H9 (cell line): Measurements from ENCODE around the gene PEX7. TPM values are rescaled to one million over a fixed set of nuclear protein-coding genes. Genes with fewer than 3 reads are reported as not detected.
"Not testable (repeated sequence)": the region's sequence is repeated elsewhere in the genome, so short reads cannot be mapped to it uniquely, and the experiment has no call there.

Source experiments
- DNase-seq: peaks from one replicate; pipeline ENCODE4 v3.0.0-alpha.2; 2017
- H2AFZ ChIP-seq: one replicate; pipeline ENCODE4 v1.6.1; 2013; ENCODE audit warnings: mild to moderate bottlenecking, low read length, control low read depth, moderate library complexity
- H2AK5ac ChIP-seq: 2 replicates; pipeline ENCODE4 v1.6.1; 2013; ENCODE audit warnings: low read length, control low read depth, mixed read lengths; ENCODE audit not compliant: insufficient read length
- H2BK120ac ChIP-seq: one replicate; pipeline ENCODE4 v1.6.1; 2013; ENCODE audit warnings: low read depth, mild to moderate bottlenecking, low read length, control low read depth, inconsistent platforms; ENCODE audit not compliant: poor library complexity, severe bottlenecking
- H2BK12ac ChIP-seq: 2 replicates; pipeline ENCODE4 v1.6.1; 2013; ENCODE audit warnings: low read length, control low read depth, mixed read lengths, low read depth; ENCODE audit not compliant: insufficient read length
- H2BK15ac ChIP-seq: 2 replicates; pipeline ENCODE4 v1.6.1; 2013; ENCODE audit warnings: low read depth, low read length, control low read depth
- H2BK20ac ChIP-seq: one replicate; pipeline ENCODE4 v1.6.1; 2013; ENCODE audit warnings: low read depth, mild to moderate bottlenecking, low read length, control low read depth, inconsistent platforms; ENCODE audit not compliant: poor library complexity, severe bottlenecking
- H2BK5ac ChIP-seq: 2 replicates; pipeline ENCODE4 v1.6.1; 2013; ENCODE audit warnings: low read length, control low read depth, mixed read lengths; ENCODE audit not compliant: insufficient read length
- H3K14ac ChIP-seq: 2 replicates; pipeline ENCODE4 v1.6.1; 2013; ENCODE audit warnings: low read length, control low read depth; ENCODE audit not compliant: insufficient read depth
- H3K18ac ChIP-seq: 2 replicates; pipeline ENCODE4 v1.6.1; 2013; ENCODE audit warnings: low read depth, mild to moderate bottlenecking, mixed read lengths, low read length, control low read depth; ENCODE audit not compliant: insufficient read length
- H3K23ac ChIP-seq: 2 replicates; pipeline ENCODE4 v1.6.1; 2013; ENCODE audit warnings: low read length, control low read depth, mixed read lengths, low read depth; ENCODE audit not compliant: insufficient read length
- H3K23me2 ChIP-seq: 2 replicates; pipeline ENCODE4 v1.6.1; 2013; ENCODE audit warnings: low read depth, mild to moderate bottlenecking, mixed read lengths, low read length, control low read depth; ENCODE audit not compliant: insufficient read length, poor library complexity, severe bottlenecking
- H3K27ac ChIP-seq: 2 replicates; pipeline ENCODE4 v1.5.1; 2013; ENCODE audit warnings: low read length, control low read depth, mixed read lengths, low read depth; ENCODE audit not compliant: insufficient read length
- H3K27me3 ChIP-seq: 2 replicates; pipeline ENCODE4 v1.6.1; 2013; ENCODE audit warnings: low read length, control low read depth, inconsistent platforms; ENCODE audit not compliant: insufficient read depth
- H3K4ac ChIP-seq: 2 replicates; pipeline ENCODE4 v1.6.1; 2013; ENCODE audit warnings: low read depth, mild to moderate bottlenecking, control low read depth, inconsistent platforms, low read length, moderate library complexity
- H3K4me1 ChIP-seq: 2 replicates; pipeline ENCODE4 v1.6.1; 2013; ENCODE audit warnings: low read length, control low read depth, inconsistent platforms; ENCODE audit not compliant: insufficient read depth
- H3K4me2 ChIP-seq: 2 replicates; pipeline ENCODE4 v1.6.1; 2013; ENCODE audit warnings: low read length, control low read depth, mixed read lengths; ENCODE audit not compliant: insufficient read length, insufficient read depth
- H3K56ac ChIP-seq: 2 replicates; pipeline ENCODE4 v1.6.1; 2013; ENCODE audit warnings: low read depth, mild to moderate bottlenecking, mixed read lengths, low read length, control low read depth; ENCODE audit not compliant: insufficient read length
- H3K79me1 ChIP-seq: 2 replicates; pipeline ENCODE4 v1.6.1; 2013; ENCODE audit warnings: low read depth, mild to moderate bottlenecking, moderate library complexity, low read length, control low read depth, inconsistent platforms; ENCODE audit not compliant: insufficient read depth, poor library complexity, severe bottlenecking
- H3K79me2 ChIP-seq: 2 replicates; pipeline ENCODE4 v1.6.1; 2013; ENCODE audit warnings: low read length, control low read depth, inconsistent platforms; ENCODE audit not compliant: insufficient read depth
- H3K9ac ChIP-seq: 2 replicates; pipeline ENCODE4 v1.6.1; 2013; ENCODE audit warnings: low read length, control low read depth, mixed read lengths; ENCODE audit not compliant: insufficient read length; ENCODE audit errors: extremely low read depth
- H3K9me3 ChIP-seq: one replicate; pipeline ENCODE4 v1.6.1; 2013; ENCODE audit warnings: low read depth, low read length, inconsistent platforms; ENCODE audit not compliant: control insufficient read depth
- H3T11ph ChIP-seq: one replicate; pipeline ENCODE4 v1.6.1; 2013; ENCODE audit warnings: mild to moderate bottlenecking, low read length, control low read depth, inconsistent platforms
- H4K20me1 ChIP-seq: one replicate; pipeline ENCODE4 v1.6.1; 2013; ENCODE audit not compliant: control insufficient read depth, insufficient read length, insufficient read depth
- H4K5ac ChIP-seq: 2 replicates; pipeline ENCODE4 v1.6.1; 2013; ENCODE audit warnings: low read depth, mild to moderate bottlenecking, mixed read lengths, low read length, control low read depth; ENCODE audit not compliant: insufficient read length
- H4K8ac ChIP-seq: replicated peaks from 2 replicates; pipeline ENCODE4 v1.6.1; 2013; ENCODE audit warnings: low read length, control low read depth, mixed read lengths, low read depth; ENCODE audit not compliant: insufficient read length
- H4K91ac ChIP-seq: 2 replicates; pipeline ENCODE4 v1.6.1; 2013; ENCODE audit warnings: low read depth, mild to moderate bottlenecking, moderate library complexity, mixed read lengths, low read length, control low read depth; ENCODE audit not compliant: insufficient read length
- H3K27ac Mint-ChIP-seq, 3 experiments: 2 replicates in 2 of 3; 3 replicates in 1 of 3; pipeline ENCODE4 v1.8.0; 2020 to 2021; ENCODE audit warnings: mixed read lengths in 3 of 3, mild to moderate bottlenecking in 1 of 3, moderate library complexity in 1 of 3
- H3K27me3 Mint-ChIP-seq: 2 replicates; pipeline ENCODE4 v1.8.0; 2021; ENCODE audit warnings: low read depth, mild to moderate bottlenecking, moderate library complexity, mixed read lengths
- H3K36me3 Mint-ChIP-seq, 3 experiments: 2 replicates in 2 of 3; 3 replicates in 1 of 3; pipeline ENCODE4 v1.8.0; 2020 to 2021; ENCODE audit warnings: low read depth in 3 of 3, mixed read lengths in 3 of 3; ENCODE audit not compliant: insufficient read depth in 1 of 3
- H3K4me1 Mint-ChIP-seq, 2 experiments: 2 replicates each; pipeline ENCODE4 v1.8.0; 2020; ENCODE audit warnings: mixed read lengths in 2 of 2
- H3K4me3 Mint-ChIP-seq, 2 experiments: 2 replicates in 1 of 2; 3 replicates in 1 of 2; pipeline ENCODE4 v1.8.0; 2020 to 2021; ENCODE audit warnings: mild to moderate bottlenecking in 2 of 2, mixed read lengths in 2 of 2, moderate library complexity in 1 of 2
- H3K9me3 Mint-ChIP-seq, 2 experiments: 2 replicates in 1 of 2; 3 replicates in 1 of 2; pipeline ENCODE4 v1.8.0; 2020; ENCODE audit warnings: mild to moderate bottlenecking in 2 of 2, mixed read lengths in 2 of 2, moderate library complexity in 1 of 2
- WGBS: extraction: QIAGEN DNeasy Blood & Tissue Kit; methylation state at CpG from one replicate; pipeline ENCODE4 v1.1.7; 2013; ENCODE audit warnings: missing lambda C conversion rate, low lambda C conversion rate, mixed read lengths; ENCODE audit not compliant: insufficient read length; ENCODE audit errors: extremely low coverage; 5-methylcytosine and 5-hydroxymethylcytosine counted together
- total RNA-seq: library from RNA; stranded (reverse); gene quantifications from 2 replicates; pipeline ENCODE4 v1.2.1, GENCODE V29; 2021
- TF ChIP-seq, protein P1 (sequence below): fragments of 200-600 bp; sonication (generic); conservative IDR thresholded peaks from 3 replicates; pipeline ENCODE4 v1.8.0; 2021; ENCODE audit warnings: antibody characterized with exemption, mild to moderate bottlenecking

Gene PEX7
- total RNA-seq, 1 experiment from 2014 or later = 8.4 TPM

GRCh38 chr6:136901212-136901784, 78.9 kb downstream of the PEX7 start:
- Histone ChIP-seq H3K9ac (no peak overlapping the region), H3K4me2 (no peak overlapping the region), H2BK20ac (no peak overlapping the region), H3K4ac (no peak overlapping the region), H3T11ph (no peak overlapping the region), H2BK5ac (no peak overlapping the region), H3K9me3 (peaks cover 5% of the 10 kb centered on the region), H3K79me2 (no peaks in the 10 kb centered on the region), H3K18ac (no peak overlapping the region), H3K27ac (no peak overlapping the region), H2AK5ac (no peak overlapping the region), H2BK12ac (no peak overlapping the region), H3K56ac (no peak overlapping the region), H3K27me3 (no peaks in the 10 kb centered on the region), H4K20me1 (no peaks in the 10 kb centered on the region), H2AFZ (no peak overlapping the region), H2BK15ac (no peak overlapping the region), H3K4me1 (no peaks in the 10 kb centered on the region), H4K8ac (no peak overlapping the region), H3K79me1 (no peaks in the 10 kb centered on the region), H3K14ac (no peak overlapping the region), H3K23me2 (no peaks in the 10 kb centered on the region), H4K5ac (no peak overlapping the region), H2BK120ac (no peak overlapping the region), H3K23ac (no peak overlapping the region), H4K91ac (no peak overlapping the region)
- TF ChIP-seq, protein P1, sequence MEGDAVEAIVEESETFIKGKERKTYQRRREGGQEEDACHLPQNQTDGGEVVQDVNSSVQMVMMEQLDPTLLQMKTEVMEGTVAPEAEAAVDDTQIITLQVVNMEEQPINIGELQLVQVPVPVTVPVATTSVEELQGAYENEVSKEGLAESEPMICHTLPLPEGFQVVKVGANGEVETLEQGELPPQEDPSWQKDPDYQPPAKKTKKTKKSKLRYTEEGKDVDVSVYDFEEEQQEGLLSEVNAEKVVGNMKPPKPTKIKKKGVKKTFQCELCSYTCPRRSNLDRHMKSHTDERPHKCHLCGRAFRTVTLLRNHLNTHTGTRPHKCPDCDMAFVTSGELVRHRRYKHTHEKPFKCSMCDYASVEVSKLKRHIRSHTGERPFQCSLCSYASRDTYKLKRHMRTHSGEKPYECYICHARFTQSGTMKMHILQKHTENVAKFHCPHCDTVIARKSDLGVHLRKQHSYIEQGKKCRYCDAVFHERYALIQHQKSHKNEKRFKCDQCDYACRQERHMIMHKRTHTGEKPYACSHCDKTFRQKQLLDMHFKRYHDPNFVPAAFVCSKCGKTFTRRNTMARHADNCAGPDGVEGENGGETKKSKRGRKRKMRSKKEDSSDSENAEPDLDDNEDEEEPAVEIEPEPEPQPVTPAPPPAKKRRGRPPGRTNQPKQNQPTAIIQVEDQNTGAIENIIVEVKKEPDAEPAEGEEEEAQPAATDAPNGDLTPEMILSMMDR = no peak
- H3K27me3 Mint-ChIP-seq = no peaks in the 10 kb centered on the region
- DNase-seq = no peak
- H3K36me3 Mint-ChIP-seq = peaks cover 16 to 26% (median 25%) of the 10 kb centered on the region in 3 experiments; a peak in 6 of 7 replicates
- peaks cover 0 to 4% of the 10 kb centered on the region in 2 experiments; a peak in 1 of 5 replicates for H3K9me3 Mint-ChIP-seq
- H3K27ac Mint-ChIP-seq = peak overlapping the region in 1 of 3 experiments; percentile 58; a peak in 1 of 7 replicates
- no peaks in the 10 kb centered on the region for H3K4me1 Mint-ChIP-seq
- no peak overlapping the region for H3K4me3 Mint-ChIP-seq
- WGBS = no CpG with 5 or more reads among the region's 5 CpGs

- not testable (repeated sequence) for H3K23me2 ChIP-seq, H3K23ac ChIP-seq, H3K9me3 Mint-ChIP-seq, H3K9ac ChIP-seq, H3K79me2 ChIP-seq, H4K5ac ChIP-seq, H2BK15ac ChIP-seq, H2BK20ac ChIP-seq, H3K4ac ChIP-seq, H3K18ac ChIP-seq, H3K79me1 ChIP-seq, H4K91ac ChIP-seq, H3T11ph ChIP-seq, H4K8ac ChIP-seq, H3K9me3 ChIP-seq, H3K27me3 ChIP-seq, H4K20me1 ChIP-seq, H3K14ac ChIP-seq, DNase-seq, H3K27ac ChIP-seq, H3K4me3 Mint-ChIP-seq, H3K56ac ChIP-seq, H3K4me1 Mint-ChIP-seq, H2BK120ac ChIP-seq, H3K27ac Mint-ChIP-seq, H2AK5ac ChIP-seq, H2AFZ ChIP-seq, H2BK12ac ChIP-seq, H3K4me1 ChIP-seq, H2BK5ac ChIP-seq, H3K4me2 ChIP-seq, H3K27me3 Mint-ChIP-seq
- WGBS = no CpG with 5 or more reads among the region's 3 CpGs
- H3K36me3 Mint-ChIP-seq = peaks cover 16 to 25% (median 20%) of the 10 kb centered on the region in 3 experiments; a peak in 6 of 7 replicates
These were observed 82.1 kb downstream of the PEX7 start for GRCh38 chr6:136904477-136904876.
